ENCODE data around the gene GDF10. TPM values are rescaled to one million over a fixed set of nuclear protein-coding genes. Genes with fewer than 3 reads are reported as not detected.

GDF10 gene
- polyA plus RNA-seq, 1 of the 3 experiments (the other 2 are of a cell fraction): 0.02 TPM

- Histone ChIP-seq H3K4me3 (ENCODE audit: low read depth in 2 of 2, low read length in 1 of 2) (no peak overlapping the region), H3K4me1 (ENCODE audit: control insufficient read depth in 1 of 2, insufficient read depth in 2 of 2, low read depth in 1 of 2, low read length in 1 of 2) (peaks cover 0 to 33% of the 10 kb centered on the region in 2 experiments; a peak in 2 of 4 replicates), H3K9me3 (no peaks in the 10 kb centered on the region), H3F3A (replicated peaks; ENCODE audit: insufficient read depth) (no peaks in the 10 kb centered on the region), H4K20me1 (ENCODE audit: insufficient read depth) (no peaks in the 10 kb centered on the region), H3K36me3 (replicated peaks in 1 of 2; ENCODE audit: control insufficient read depth in 1 of 2, insufficient read depth in 2 of 2, low read length in 1 of 2) (no peaks in the 10 kb centered on the region), H2AFZ (ENCODE audit: low read depth) (no peak overlapping the region), H3K4me2 (no peak overlapping the region), H3K27ac (ENCODE audit: low read depth in 2 of 2, low read length in 1 of 2) (peak overlapping the region in 1 of 2 experiments; percentile 85; a peak in 2 of 4 replicates), H3K79me2 (ENCODE audit: insufficient read depth) (no peaks in the 10 kb centered on the region), H3K9ac (no peak overlapping the region), H3K9me2 (no peaks in the 10 kb centered on the region), H3K27me3 (ENCODE audit: insufficient read depth) (peaks cover 29% of the 10 kb centered on the region)
- POLR2A ChIA-PET: no interaction called here
- CTCF ChIA-PET: interaction anchor here (0.6 to 5.2 kb wide), 5 partner anchors 14 to 323 kb away, joined by 3 to 23 read pairs (median 7); no protein-coding TSS in a partner anchor
- DNase-seq: peak; percentile 44
- TF ChIP-seq RFX5 (IDR thresholded peaks at IDR 0.05; ENCODE audit: low read length): no peak
- no peak for TF ChIP-seq USF2 (IDR thresholded peaks at IDR 0.05; ENCODE audit: borderline replicate concordance, low read depth, low read length)
- no peak for TF ChIP-seq MAX (IDR thresholded peaks at IDR 0.05; ENCODE audit: low read depth)
- TF ChIP-seq IRF3 (IDR thresholded peaks at IDR 0.05; ENCODE audit: low read depth, low read length): no peak
- no peak for TF ChIP-seq USF1 (IDR thresholded peaks at IDR 0.05; ENCODE audit: borderline replicate concordance, low read depth)
- no peak for TF ChIP-seq RAD21 (IDR thresholded peaks at IDR 0.05; ENCODE audit: low read length)
- no peak for TF ChIP-seq GABPA (IDR thresholded peaks at IDR 0.05; ENCODE audit: low read depth)
- TF ChIP-seq EP300 (IDR thresholded peaks at IDR 0.05; ENCODE audit: borderline replicate concordance in 1 of 2, low read depth in 1 of 2, low read length in 1 of 2): no peak
- TF ChIP-seq RXRA (IDR thresholded peaks at IDR 0.05; ENCODE audit: borderline replicate concordance, low read depth): no peak
- TF ChIP-seq TEAD4 (IDR thresholded peaks at IDR 0.05; ENCODE audit: borderline replicate concordance, insufficient read depth): no peak
- WGBS (ENCODE audit: low lambda C conversion rate): 46% methylated on average over 4 of the region's 4 CpGs
Measured at GRCh38 chr10:47347303-47347675, 47.3 kb downstream of the GDF10 start.

- CTCF ChIA-PET: interaction anchor here (0.9 to 5.2 kb wide), 4 partner anchors 13 to 300 kb away, joined by 3 to 23 read pairs (median 5); no protein-coding TSS in a partner anchor
- 35% methylated on average over 3 of the region's 5 CpGs for WGBS (ENCODE audit: low lambda C conversion rate)
- TF ChIP-seq JUND (IDR thresholded peaks at IDR 0.05) (no peak), NRF1 (IDR thresholded peaks at IDR 0.05; ENCODE audit: low read depth, low read length) (no peak), POLR2AphosphoS5 (IDR thresholded peaks at IDR 0.05; ENCODE audit: low read depth, low read length) (no peak), FOXJ3 (CRISPR knock-in tag; IDR thresholded peaks at IDR 0.05) (peak; percentile 44), GABPA (IDR thresholded peaks at IDR 0.05; ENCODE audit: low read depth) (no peak), EP300 (IDR thresholded peaks at IDR 0.05; ENCODE audit: borderline replicate concordance in 1 of 2, low read depth in 1 of 2, low read length in 1 of 2) (peak in 1 of 2 experiments; percentile 59; a peak in 1 of 4 replicates), RCOR1 (IDR thresholded peaks at IDR 0.05; ENCODE audit: low read length) (peak; percentile 76), CTCF (IDR thresholded peaks at IDR 0.05) (no peak), GATA2 (CRISPR knock-in tag; IDR thresholded peaks at IDR 0.05) (peak; percentile 84), USF1 (IDR thresholded peaks at IDR 0.05; ENCODE audit: borderline replicate concordance, low read depth) (no peak), TCF12 (IDR thresholded peaks at IDR 0.05) (no peak), TAF1 (IDR thresholded peaks at IDR 0.05; ENCODE audit: borderline replicate concordance, low read depth, low read length) (no peak)
Measured at GRCh38 chr10:47348138-47348651, 48.2 kb downstream of the GDF10 start, which contains the start of gene RBP3. RBP3 (plus strand) TSS chr10:47348363; CDS start chr10:47348485, 122 bp downstream.

More at GRCh38 chr10:47348138-47348651, 48.2 kb downstream of the GDF10 start, which contains the start of gene RBP3:
- peak within 1 kb of the TSS in 1 of 2 experiments; percentile 85; a peak in 2 of 4 replicates for H3K27ac ChIP-seq (ENCODE audit: low read depth in 2 of 2, low read length in 1 of 2)
- no peak within 1 kb of the TSS for H2AFZ ChIP-seq (ENCODE audit: low read depth)
- H3K9me2 ChIP-seq: no peaks in the 10 kb centered on the region
- H3K36me3 ChIP-seq (replicated peaks in 1 of 2; ENCODE audit: control insufficient read depth in 1 of 2, insufficient read depth in 2 of 2, low read length in 1 of 2): no peaks in the 10 kb centered on the region
- no peak within 1 kb of the TSS for H3K9ac ChIP-seq
- H3K79me2 ChIP-seq (ENCODE audit: insufficient read depth): no peaks in the 10 kb centered on the region
- DNase-seq: peak; percentile 81
- no peak within 1 kb of the TSS for H3K4me3 ChIP-seq (ENCODE audit: low read depth in 2 of 2, low read length in 1 of 2)
- H3K4me1 ChIP-seq (ENCODE audit: control insufficient read depth in 1 of 2, insufficient read depth in 2 of 2, low read depth in 1 of 2, low read length in 1 of 2): peaks cover 0 to 33% of the 10 kb centered on the region in 2 experiments; a peak in 2 of 4 replicates
- no peaks in the 10 kb centered on the region for H3F3A ChIP-seq (replicated peaks; ENCODE audit: insufficient read depth)
- H4K20me1 ChIP-seq (ENCODE audit: insufficient read depth): no peaks in the 10 kb centered on the region
- POLR2A ChIA-PET: no interaction called here
- H3K27me3 ChIP-seq (ENCODE audit: insufficient read depth): peaks cover 36% of the 10 kb centered on the region
- H3K4me2 ChIP-seq: no peak within 1 kb of the TSS
- no peaks in the 10 kb centered on the region for H3K9me3 ChIP-seq
